ENCODE results near the gene DCHS1.
"Not testable (repeated sequence)": the region's sequence is repeated elsewhere in the genome, so short reads cannot be mapped to it uniquely, and the experiment has no call there.

Gene DCHS1

GRCh38 chr11:6655790-6656583 is at the start of gene DCHS1:
TSS of gene DCHS1 (minus strand) at chr11:6655809. CDS start at chr11:6641613, 14,196 bp downstream.
- DNase-seq (ENCODE audit: low read depth), result no peak

- DNase-seq (ENCODE audit: low read depth), result no peak
Observed at GRCh38 chr11:6703247-6704063, 47.8 kb upstream of the DCHS1 start.

DNA sequence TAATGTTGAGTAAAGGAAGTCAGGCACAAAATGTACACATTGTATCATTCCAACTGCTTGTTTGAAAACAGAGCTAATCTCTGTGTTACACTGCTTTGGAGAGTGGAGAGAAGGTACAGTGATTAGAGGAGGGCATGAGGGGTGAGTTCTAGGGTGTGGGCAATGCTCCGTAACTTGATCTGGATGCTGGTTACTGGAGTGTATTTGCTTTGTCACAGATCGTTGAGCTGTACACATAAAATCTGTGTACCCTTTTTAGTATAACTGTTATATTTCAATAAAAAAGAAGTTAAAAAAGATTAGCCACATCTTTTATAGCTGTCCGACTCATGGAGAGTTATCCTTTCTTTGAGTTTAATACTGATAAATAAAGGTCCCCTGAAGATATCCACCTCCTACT is 46.3 kb upstream of the DCHS1 start:
- not testable (repeated sequence) for DNase-seq (ENCODE audit: low read depth)

DNA sequence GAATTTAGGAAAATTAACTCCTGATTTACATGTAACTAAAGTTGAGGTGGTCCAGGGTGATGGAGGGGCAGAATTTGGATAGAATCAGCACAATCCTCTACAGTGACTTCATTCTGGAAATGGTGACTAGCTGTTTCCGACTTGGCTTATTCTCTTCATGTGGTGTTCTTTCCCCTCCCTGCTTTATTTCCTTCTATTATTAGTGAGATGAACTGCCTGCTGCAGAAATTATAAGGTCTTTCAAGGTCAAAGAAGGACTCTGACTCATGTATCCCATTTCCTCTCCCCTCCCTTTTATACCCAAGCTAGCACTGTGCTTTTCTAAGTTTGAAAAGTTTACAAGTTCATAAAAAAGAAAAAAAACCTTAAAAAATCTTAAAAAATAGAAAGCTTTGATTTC is 39.8 kb upstream of the DCHS1 start:
- DNase-seq (ENCODE audit: low read depth), result no peak

DNA sequence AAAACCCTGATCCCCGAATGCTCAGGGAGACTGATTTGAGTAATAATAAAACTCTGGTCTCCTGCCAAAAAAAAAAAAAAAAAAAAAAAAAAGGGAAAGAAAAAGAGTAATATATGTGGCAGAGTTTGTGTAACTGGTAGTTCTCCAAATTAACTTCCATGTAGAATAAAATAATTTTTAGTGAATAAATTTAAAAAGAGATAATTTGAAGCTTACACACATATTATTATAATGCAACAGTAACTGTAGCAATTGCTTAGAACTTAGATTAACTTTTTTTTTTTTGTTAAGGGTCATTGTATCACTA is 38.6 kb upstream of the DCHS1 start:
- DNase-seq (ENCODE audit: low read depth), result no peak

DNA sequence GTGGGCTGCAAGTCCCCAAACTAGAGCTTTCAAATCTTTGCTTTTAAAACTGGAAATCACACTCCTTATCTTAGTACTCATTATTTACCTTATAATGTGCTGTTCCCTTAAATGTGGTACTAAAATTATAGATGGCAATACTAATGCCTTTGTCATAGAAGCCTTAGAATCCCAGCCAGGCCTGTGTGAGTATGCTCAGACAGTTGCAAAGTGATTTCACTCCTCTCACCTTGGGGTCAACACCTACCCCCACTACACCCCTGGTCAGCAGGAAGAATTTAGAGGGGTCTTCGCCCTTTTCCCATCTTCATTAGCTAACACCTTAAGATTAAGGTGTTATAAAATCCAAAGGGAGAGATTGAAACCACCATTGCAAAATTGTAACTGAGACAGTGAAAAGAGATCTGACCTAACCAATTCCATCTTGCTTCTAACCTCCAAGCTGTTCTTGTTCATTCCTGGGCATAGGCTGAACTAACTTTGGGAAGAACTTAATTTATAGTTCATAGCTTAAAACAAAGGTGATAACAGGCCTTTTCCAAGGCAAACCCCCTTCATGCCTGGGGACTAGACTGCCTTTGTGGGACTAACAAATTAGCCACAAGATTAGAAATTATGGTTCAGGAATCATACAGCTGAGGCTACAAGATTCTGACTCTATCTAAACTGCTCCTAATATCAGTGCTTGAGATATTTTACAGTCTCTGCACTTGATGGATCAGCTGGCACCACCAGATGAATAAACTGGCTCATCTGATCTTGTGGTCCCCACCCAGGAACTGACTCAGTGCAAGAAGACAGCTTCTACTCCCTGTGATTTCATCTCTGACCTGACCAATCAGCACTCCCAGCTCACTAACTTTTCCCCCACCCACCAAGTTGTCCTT is 38.0 kb upstream of the DCHS1 start:
- DNase-seq (ENCODE audit: low read depth), result peak; percentile 82

DNA sequence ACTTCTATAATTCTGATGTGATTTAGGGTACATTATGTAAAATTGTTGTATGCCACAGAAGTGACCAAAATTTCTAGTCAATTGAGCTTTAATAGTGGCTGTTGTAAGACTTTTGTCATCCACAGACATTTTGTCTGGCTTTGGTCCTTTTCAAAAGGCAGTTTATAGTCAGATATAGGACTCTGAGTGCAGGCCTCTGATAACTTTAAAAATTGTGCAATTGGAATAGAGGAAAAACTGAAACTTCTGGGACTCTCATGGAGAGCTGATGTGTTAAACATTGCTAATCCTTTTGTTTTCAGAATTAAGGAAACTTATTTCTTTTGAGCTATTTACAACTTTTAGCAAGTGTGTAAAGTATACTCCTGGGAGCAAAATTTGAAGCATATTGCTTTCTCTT is 36.5 kb upstream of the DCHS1 start:
- DNase-seq (ENCODE audit: low read depth), result no peak

DNA sequence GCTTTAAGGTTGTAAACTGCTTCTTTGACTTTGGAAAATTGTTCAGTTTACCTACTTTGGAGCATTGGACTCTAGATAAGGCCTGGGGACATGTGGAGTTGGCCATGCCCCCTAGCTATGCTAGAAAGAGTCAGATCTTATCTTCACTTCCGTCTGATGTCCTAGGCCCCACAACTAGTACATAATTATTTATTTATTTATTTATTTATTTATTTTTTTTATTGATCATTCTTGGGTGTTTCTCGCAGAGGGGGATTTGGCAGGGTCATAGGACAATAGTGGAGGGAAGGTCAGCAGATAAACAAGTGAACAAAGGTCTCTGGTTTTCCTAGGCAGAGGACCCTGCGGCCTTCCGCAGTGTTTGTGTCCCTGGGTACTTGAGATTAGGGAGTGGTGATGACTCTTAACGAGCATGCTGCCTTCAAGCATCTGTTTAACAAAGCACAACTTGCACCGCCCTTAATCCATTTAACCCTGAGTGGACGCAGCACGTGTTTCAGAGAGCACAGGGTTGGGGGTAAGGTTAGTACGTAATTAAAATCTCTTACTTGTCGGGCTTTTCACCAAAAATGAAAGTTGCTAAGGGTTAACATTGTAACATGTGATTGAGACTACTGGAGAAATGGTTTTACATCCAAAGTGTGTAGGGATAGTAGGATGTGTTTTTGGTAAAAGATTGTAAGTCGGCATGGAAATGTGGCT is 35.0 kb upstream of the DCHS1 start:
- not testable (repeated sequence) for DNase-seq (ENCODE audit: low read depth)

DNA sequence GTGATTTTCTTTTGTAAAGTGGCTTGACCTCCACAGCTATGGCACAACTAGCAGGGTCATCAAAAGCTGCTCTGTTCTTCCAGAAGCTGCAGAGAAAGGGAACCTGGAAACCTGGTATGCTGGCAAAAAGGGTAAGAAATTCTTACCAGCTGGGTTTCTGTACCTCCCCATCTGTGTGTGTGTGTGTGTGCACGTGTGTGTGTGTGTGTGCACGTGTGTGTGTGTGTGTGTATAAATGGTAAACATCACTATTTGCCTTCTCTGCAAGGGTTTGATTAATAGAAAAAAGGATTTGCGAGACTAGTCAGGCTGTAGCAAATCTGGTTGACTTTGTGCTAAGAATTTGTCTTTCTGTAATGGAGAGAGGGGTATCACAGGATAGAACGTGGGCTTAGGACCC is 32.3 kb upstream of the DCHS1 start:
- DNase-seq (ENCODE audit: low read depth), result no peak

GRCh38 chr11:6686006-6686405 is 30.4 kb upstream of the DCHS1 start:
- DNase-seq (ENCODE audit: low read depth), result no peak

GRCh38 chr11:6684068-6684467 is 28.5 kb upstream of the DCHS1 start:
- not testable (repeated sequence) for DNase-seq (ENCODE audit: low read depth)

GRCh38 chr11:6682936-6683861 is 27.6 kb upstream of the DCHS1 start, which contains the start of gene MRPL17:
TSS of gene MRPL17 (minus strand) at chr11:6683340. CDS start at chr11:6683296, 44 bp downstream.
- peak; percentile 99 for DNase-seq (ENCODE audit: low read depth)

GRCh38 chr11:6682591-6682935 is 27.0 kb upstream of the DCHS1 start:
- DNase-seq (ENCODE audit: low read depth), result no peak

DNA sequence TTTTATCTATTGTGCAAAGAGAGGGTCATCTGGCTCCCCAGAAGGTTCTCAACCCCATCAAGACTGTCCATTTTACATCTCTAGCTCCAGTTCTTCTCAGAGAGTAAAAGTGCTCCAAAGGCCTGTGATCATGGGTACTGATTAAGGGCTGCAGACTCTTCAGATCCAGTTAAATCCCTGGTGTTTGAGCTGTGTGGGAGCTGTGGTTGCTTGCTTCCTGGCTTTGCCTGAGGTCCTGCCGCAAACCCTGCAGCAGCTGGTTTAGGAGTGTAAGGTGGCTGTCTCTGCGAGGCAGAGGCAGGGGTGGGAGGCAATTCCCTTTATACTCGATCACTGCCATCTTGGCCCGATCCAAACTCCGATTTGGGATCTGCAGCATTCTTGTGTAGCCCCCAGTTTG is 26.3 kb upstream of the DCHS1 start:
- no peak for DNase-seq (ENCODE audit: low read depth)

DNA sequence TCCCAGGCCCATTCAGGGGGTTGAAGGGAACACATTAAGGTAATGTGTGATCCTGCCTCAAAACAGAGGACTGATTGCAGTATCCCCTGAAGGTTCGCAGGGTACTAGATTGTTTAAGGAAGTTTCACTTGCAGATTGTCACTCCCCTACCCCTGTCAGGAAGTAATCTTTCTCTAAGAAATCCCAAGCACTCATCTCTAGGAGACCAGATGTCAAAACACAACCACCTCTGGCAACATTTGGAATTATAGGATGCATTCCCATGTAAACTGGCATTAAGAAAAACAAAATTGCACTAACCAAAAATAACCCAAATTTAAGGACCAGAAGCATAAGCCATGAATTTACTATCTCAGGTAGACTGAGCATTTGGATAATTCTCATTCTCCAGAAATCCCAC is 25.9 kb upstream of the DCHS1 start:
- no peak for DNase-seq (ENCODE audit: low read depth)

- DNase-seq (ENCODE audit: low read depth), result no peak
Observed at GRCh38 chr11:6677018-6677417, 21.4 kb upstream of the DCHS1 start.

GRCh38 chr11:6674862-6675261 is 19.3 kb upstream of the DCHS1 start:
- no peak for DNase-seq (ENCODE audit: low read depth)

- no peak for DNase-seq (ENCODE audit: low read depth)
Observed at GRCh38 chr11:6674219-6674597, 18.6 kb upstream of the DCHS1 start.

DNA sequence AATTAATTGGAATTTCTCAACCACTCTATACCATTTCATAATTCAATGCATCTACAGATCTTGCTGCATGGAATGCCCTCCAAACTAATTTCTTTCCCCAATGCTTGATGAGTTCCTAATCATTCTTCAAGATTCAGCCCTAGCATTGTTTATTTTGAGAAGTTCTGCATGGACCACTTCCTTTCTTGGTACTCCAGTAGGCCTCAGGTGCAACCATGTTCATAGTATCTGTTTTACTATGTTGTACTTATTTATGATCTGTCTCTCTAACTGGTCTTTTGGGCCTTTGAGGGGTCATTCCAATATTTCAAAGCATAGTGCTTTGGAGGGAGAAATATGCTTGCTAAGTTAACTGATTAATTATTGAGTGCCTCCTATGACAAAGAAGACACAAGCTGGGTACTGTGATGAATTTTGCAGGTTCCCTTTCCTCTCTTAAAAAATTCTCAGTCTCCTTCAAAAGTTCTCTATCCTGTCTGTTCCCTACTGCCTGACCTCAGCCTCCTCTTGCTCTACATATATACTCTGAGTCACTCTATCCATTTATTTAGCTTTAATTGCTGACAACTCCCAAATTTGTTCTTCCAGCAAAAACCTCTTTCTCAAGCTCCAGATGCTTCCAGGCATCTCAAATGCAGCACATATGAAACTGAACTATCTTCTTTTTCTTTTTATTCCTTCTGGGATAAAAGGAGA is 18.1 kb upstream of the DCHS1 start:
- no peak for DNase-seq (ENCODE audit: low read depth)

GRCh38 chr11:6671991-6672390 is 16.4 kb upstream of the DCHS1 start:
- no peak for DNase-seq (ENCODE audit: low read depth)

All from HS-27A (cell line).